ENCODE data around the gene OR2F2.

- TF ChIP-seq POLR2A (IDR thresholded peaks at IDR 0.05): no peak
- no peak for TF ChIP-seq CTCF (IDR thresholded peaks at IDR 0.05)
- TF ChIP-seq EP300 (IDR thresholded peaks at IDR 0.05): no peak
These were observed 39.4 kb downstream of the OR2F2 start for GRCh38 chr7:143974459-143974858.

Measured in upper lobe of left lung (tissue), 4 donors.